WERI-Rb-1 (cell line): ENCODE results near the gene RARS2.

ENCODE experiments used
- DNase-seq: peaks from one replicate; pipeline ENCODE4 v3.0.0-alpha.2; 2020
- H3K27ac ChIP-seq: fragments of 250-450 bp; sonication (Bioruptor Pico); 2 replicates; pipeline ENCODE4 v1.5.1; 2020; ENCODE audit warnings: mild to moderate bottlenecking, moderate library complexity
- H3K27me3 ChIP-seq: fragments of 250-450 bp; sonication (Bioruptor Pico); 2 replicates; pipeline ENCODE4 v1.5.1; 2021; ENCODE audit warnings: mild to moderate bottlenecking, low read depth, moderate library complexity; ENCODE audit not compliant: insufficient read depth, severe bottlenecking
- H3K36me3 ChIP-seq: fragments of 250-450 bp; sonication (Bioruptor Pico); 2 replicates; pipeline ENCODE4 v1.5.1; 2020; ENCODE audit warnings: mild to moderate bottlenecking, moderate library complexity
- H3K4me3 ChIP-seq: 2 replicates; pipeline ENCODE4 v1.5.1; 2011; ENCODE audit warnings: low read depth, mild to moderate bottlenecking, control low read depth, low read length
- H3K9me3 ChIP-seq: fragments of 250-450 bp; sonication (Bioruptor Pico); 2 replicates; pipeline ENCODE4 v1.5.1; 2021; ENCODE audit warnings: mild to moderate bottlenecking, moderate library complexity; ENCODE audit not compliant: severe bottlenecking
- CTCF ChIP-seq: IDR thresholded peaks from 2 replicates; pipeline ENCODE4 v1.5.1; 2011; ENCODE audit warnings: low read depth, mild to moderate bottlenecking, control low read depth, inconsistent platforms, low read length

RARS2 gene

DNA sequence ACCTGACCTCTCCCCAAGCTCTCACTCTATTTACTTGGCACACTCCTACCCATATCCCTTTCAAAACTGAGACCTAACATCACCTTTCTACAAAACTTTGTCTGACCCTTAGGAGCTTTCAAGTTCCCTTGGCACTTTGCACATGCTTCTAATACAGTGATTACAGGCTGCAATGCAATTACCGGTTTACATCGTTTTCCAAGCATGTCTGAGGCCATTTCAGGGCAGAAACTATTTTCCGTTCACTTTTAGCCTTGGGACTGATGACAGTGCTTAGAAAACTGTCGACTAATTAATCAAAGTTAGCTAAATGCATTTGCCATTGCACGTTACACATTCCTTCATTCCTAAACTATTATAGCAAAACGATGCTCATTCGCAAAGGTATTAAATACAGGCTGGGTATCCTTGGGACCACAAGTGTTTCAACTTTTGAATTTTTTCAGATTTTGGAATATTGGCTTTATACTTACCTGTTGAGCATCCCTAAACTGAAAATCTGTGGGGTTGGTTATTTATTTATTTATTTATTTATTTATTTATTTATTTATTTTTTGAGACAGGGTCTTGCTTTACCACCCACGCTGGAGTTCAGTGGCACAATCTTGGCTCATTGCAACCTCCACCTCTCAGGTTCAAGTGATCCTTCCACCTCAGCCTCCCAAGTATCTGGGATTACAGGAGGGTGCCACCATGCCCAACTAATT is 3.3 kb downstream of the RARS2 start:
- no peaks in the 10 kb centered on the region for H3K27me3 ChIP-seq
- peaks cover 34% of the 10 kb centered on the region for H3K36me3 ChIP-seq
- no peak for TF ChIP-seq CTCF
- H3K4me3 ChIP-seq, result no peak overlapping the region
- DNase-seq, result no peak
- no peak overlapping the region for H3K27ac ChIP-seq
- H3K9me3 ChIP-seq, result no peaks in the 10 kb centered on the region

- no peak for TF ChIP-seq CTCF
- Histone ChIP-seq H3K27ac (no peak overlapping the region), H3K4me3 (no peak overlapping the region), H3K9me3 (no peaks in the 10 kb centered on the region), H3K27me3 (no peaks in the 10 kb centered on the region), H3K36me3 (peaks cover 37% of the 10 kb centered on the region)
- no peak for DNase-seq
Measured at GRCh38 chr6:87583822-87584221, 6.0 kb downstream of the RARS2 start.

DNA sequence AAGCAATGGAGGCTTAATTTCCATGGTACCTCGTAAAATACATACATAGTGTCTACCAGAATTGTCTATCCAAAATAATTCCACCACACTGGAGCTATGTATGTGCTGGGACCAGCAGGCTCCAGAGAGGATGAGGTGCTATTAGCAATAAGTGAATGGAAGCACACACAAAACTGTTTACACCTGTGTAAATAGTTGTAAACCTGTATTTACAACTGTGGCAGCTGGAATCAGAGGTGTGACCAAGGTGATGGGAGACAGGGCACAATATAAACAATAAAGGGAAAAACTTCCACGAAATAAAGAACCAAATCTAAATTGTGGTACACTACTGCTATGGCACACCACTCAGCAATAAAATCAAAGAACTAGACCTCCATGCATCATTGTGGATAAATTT is 14.4 kb downstream of the RARS2 start:
- Histone ChIP-seq H3K27me3 (no peaks in the 10 kb centered on the region), H3K9me3 (no peaks in the 10 kb centered on the region), H3K27ac (no peak overlapping the region), H3K4me3 (no peak overlapping the region), H3K36me3 (peaks cover 8% of the 10 kb centered on the region)
- TF ChIP-seq CTCF, result no peak
- DNase-seq, result no peak

- no peak for TF ChIP-seq CTCF
- Histone ChIP-seq H3K9me3 (no peaks in the 10 kb centered on the region), H3K27me3 (no peaks in the 10 kb centered on the region), H3K36me3 (peaks cover 3% of the 10 kb centered on the region), H3K4me3 (no peak overlapping the region), H3K27ac (no peak overlapping the region)
- no peak for DNase-seq
Measured at GRCh38 chr6:87574237-87574804, 15.5 kb downstream of the RARS2 start.

GRCh38 chr6:87573307-87574024 is 16.3 kb downstream of the RARS2 start:
- no peaks in the 10 kb centered on the region for H3K9me3 ChIP-seq
- no peaks in the 10 kb centered on the region for H3K27me3 ChIP-seq
- H3K4me3 ChIP-seq, result no peak overlapping the region
- H3K27ac ChIP-seq, result no peak overlapping the region
- H3K36me3 ChIP-seq, result peaks cover 3% of the 10 kb centered on the region
- no peak for TF ChIP-seq CTCF
- no peak for DNase-seq
